ENCODE measurements around the gene PCSK5.

DNA sequence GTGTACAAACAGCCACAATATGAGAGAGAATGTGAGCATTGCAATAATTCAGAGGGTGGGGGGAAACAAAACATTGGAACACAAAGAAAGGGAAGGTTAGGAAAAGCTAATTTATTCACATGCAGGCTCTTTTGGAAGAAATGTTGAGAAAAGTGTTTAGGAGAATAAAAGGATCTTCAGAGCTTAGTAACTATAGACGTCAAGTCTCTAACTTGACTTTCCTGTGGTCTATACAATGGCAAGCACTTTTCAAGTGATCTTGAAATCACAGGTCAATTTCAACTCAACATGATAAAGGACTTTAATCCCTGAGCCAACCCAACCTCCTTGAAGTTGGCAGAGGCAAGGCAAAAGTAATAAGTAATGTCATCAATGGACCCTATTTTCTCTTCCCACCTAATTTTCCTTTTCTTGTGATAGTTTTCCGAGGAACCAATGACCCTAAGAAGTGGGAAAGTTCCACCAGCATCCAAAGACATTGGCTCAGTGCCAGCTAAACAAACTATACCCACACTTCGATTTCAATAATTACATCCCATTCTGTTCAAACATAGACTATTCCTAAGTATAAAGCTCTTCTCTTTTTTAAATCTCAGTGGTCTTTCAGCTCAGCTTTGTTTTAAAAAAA, 480.0 kb downstream of the PCSK5 start:
- TF ChIP-seq EGR1 (IDR thresholded peaks at IDR 0.05; ENCODE audit: low read depth in 2 of 2) (no peak), FOXA2 (IDR thresholded peaks at IDR 0.05) (no peak), RXRA (IDR thresholded peaks at IDR 0.05) (no peak), TAF1 (conservative IDR thresholded peaks at IDR 0.05) (no peak), HNF4A (conservative IDR thresholded peaks at IDR 0.05) (no peak), SP1 (IDR thresholded peaks at IDR 0.05) (no peak)
- TF ChIP-seq, protein P1, sequence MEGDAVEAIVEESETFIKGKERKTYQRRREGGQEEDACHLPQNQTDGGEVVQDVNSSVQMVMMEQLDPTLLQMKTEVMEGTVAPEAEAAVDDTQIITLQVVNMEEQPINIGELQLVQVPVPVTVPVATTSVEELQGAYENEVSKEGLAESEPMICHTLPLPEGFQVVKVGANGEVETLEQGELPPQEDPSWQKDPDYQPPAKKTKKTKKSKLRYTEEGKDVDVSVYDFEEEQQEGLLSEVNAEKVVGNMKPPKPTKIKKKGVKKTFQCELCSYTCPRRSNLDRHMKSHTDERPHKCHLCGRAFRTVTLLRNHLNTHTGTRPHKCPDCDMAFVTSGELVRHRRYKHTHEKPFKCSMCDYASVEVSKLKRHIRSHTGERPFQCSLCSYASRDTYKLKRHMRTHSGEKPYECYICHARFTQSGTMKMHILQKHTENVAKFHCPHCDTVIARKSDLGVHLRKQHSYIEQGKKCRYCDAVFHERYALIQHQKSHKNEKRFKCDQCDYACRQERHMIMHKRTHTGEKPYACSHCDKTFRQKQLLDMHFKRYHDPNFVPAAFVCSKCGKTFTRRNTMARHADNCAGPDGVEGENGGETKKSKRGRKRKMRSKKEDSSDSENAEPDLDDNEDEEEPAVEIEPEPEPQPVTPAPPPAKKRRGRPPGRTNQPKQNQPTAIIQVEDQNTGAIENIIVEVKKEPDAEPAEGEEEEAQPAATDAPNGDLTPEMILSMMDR (IDR thresholded peaks at IDR 0.05; ENCODE audit: low read depth, low read length, missing input control), result no peak
- TF ChIP-seq, protein P2, sequence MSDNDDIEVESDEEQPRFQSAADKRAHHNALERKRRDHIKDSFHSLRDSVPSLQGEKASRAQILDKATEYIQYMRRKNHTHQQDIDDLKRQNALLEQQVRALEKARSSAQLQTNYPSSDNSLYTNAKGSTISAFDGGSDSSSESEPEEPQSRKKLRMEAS (IDR thresholded peaks at IDR 0.05), result no peak
- TF ChIP-seq, protein P3, sequence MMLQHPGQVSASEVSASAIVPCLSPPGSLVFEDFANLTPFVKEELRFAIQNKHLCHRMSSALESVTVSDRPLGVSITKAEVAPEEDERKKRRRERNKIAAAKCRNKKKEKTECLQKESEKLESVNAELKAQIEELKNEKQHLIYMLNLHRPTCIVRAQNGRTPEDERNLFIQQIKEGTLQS (IDR thresholded peaks at IDR 0.05), result no peak
- TF ChIP-seq, protein P4, sequence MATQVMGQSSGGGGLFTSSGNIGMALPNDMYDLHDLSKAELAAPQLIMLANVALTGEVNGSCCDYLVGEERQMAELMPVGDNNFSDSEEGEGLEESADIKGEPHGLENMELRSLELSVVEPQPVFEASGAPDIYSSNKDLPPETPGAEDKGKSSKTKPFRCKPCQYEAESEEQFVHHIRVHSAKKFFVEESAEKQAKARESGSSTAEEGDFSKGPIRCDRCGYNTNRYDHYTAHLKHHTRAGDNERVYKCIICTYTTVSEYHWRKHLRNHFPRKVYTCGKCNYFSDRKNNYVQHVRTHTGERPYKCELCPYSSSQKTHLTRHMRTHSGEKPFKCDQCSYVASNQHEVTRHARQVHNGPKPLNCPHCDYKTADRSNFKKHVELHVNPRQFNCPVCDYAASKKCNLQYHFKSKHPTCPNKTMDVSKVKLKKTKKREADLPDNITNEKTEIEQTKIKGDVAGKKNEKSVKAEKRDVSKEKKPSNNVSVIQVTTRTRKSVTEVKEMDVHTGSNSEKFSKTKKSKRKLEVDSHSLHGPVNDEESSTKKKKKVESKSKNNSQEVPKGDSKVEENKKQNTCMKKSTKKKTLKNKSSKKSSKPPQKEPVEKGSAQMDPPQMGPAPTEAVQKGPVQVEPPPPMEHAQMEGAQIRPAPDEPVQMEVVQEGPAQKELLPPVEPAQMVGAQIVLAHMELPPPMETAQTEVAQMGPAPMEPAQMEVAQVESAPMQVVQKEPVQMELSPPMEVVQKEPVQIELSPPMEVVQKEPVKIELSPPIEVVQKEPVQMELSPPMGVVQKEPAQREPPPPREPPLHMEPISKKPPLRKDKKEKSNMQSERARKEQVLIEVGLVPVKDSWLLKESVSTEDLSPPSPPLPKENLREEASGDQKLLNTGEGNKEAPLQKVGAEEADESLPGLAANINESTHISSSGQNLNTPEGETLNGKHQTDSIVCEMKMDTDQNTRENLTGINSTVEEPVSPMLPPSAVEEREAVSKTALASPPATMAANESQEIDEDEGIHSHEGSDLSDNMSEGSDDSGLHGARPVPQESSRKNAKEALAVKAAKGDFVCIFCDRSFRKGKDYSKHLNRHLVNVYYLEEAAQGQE (IDR thresholded peaks at IDR 0.05), result no peak
